Gastrocnemius medialis (tissue), 4 donors: Measurements from ENCODE around the gene COA1. TPM values are rescaled to one million over a fixed set of nuclear protein-coding genes. Genes with fewer than 3 reads are reported as not detected.
"Not testable (repeated sequence)": the region's sequence is repeated elsewhere in the genome, so short reads cannot be mapped to it uniquely, and the experiment has no call there.

ENCODE experiments used
- ATAC-seq, 2 donors: fragments of 150-250 bp; one replicate each; pipeline ENCODE4 v1.9.1; 2016
- DNase-seq, 2 donors: peaks; one replicate each; pipeline ENCODE4 v3.0.0-alpha.2; 2019
- H3K27ac ChIP-seq, 4 donors: fragments of 200-600 bp; sonication (generic); 1 replicate in 1 of 4; 2 replicates in 3 of 4; pipeline ENCODE4 v1.5.1; 2016 to 2018; ENCODE audit warnings: mild to moderate bottlenecking in 2 of 4, moderate library complexity in 1 of 4
- H3K27me3 ChIP-seq, 3 donors: fragments of 200-600 bp; sonication (generic) in 2 of 3; 1 replicate in 1 of 3; 2 replicates in 2 of 3; pipeline versions ENCODE4 v1.5.1 to v1.6.0; 2016 to 2019; ENCODE audit warnings: mild to moderate bottlenecking in 1 of 3, moderate library complexity in 1 of 3
- H3K36me3 ChIP-seq, 2 donors: fragments of 200-600 bp; sonication (generic) in 1 of 2; one replicate each; pipeline ENCODE4 v1.5.1; 2017 to 2018
- H3K4me1 ChIP-seq, 2 donors: fragments of 200-600 bp; sonication (generic) in 1 of 2; one replicate each; pipeline ENCODE4 v1.5.1; 2016 to 2017; ENCODE audit warnings: mild to moderate bottlenecking in 2 of 2
- H3K4me3 ChIP-seq, 4 donors: fragments of 200-600 bp; sonication (generic) in 3 of 4; 1 replicate in 1 of 4; 2 replicates in 3 of 4; pipeline ENCODE4 v1.5.1; 2016 to 2019; ENCODE audit warnings: mild to moderate bottlenecking in 2 of 4
- H3K9me3 ChIP-seq, 3 donors: fragments of 200-600 bp; sonication (generic) in 2 of 3; 1 replicate in 1 of 3; 2 replicates in 2 of 3; pipeline ENCODE4 v1.5.1; 2016 to 2019
- CTCF ChIP-seq, 5 experiments: fragments of 450-650 bp in 3 of 5; fragments of 200-600 bp in 2 of 5; sonication (generic) in 2 of 5; IDR thresholded peaks in 4 of 5; conservative IDR thresholded peaks in 1 of 5; 1 replicate in 4 of 5; 2 replicates in 1 of 5; pipeline ENCODE4 v1.5.1; 2016 to 2019; ENCODE audit warnings: antibody characterized with exemption in 5 of 5, mild to moderate bottlenecking in 3 of 5, moderate library complexity in 3 of 5
- POLR2A ChIP-seq, 2 donors: fragments of 450-650 bp; IDR thresholded peaks; one replicate each; pipeline ENCODE4 v1.6.1; 2017; ENCODE audit warnings: antibody characterized with exemption in 2 of 2, mild to moderate bottlenecking in 2 of 2, moderate library complexity in 2 of 2
- in situ Hi-C, 4 donors: fragments of 200-750 bp; cut with MboI; loops; one replicate each; pipeline versions ENCODE4 v1.15.0 to v1.8.0; 2017; ENCODE audit warnings: low sequenced_read_pairs in 4 of 4
- intact Hi-C: fragments of 100-400 bp; cut with DNase I; formaldehyde crosslinking; loops from one replicate; pipeline ENCODE4 v1.15.1; 2023; ENCODE audit warnings: low total_unique reads
- total RNA-seq, 4 donors: library from RNA; depleted of rRNA; stranded (reverse); fragments of >200 nt; gene quantifications; one replicate each; pipeline versions ENCODE4 v1.1.0 to v1.2.3, GENCODE V29; 2016

COA1 gene
- total RNA-seq, 4 donors from 2014 or later: 34.9 to 55.2 (median 49.3) TPM

GRCh38 chr7:43679210-43680068 lies 49.9 kb downstream of the COA1 start:
- Histone ChIP-seq H3K27ac (peak overlapping the region; percentile 5 to 62 (median 35)), H3K9me3 (no peaks in the 10 kb centered on the region), H3K27me3 (no peaks in the 10 kb centered on the region), H3K4me1 (peaks cover 15 to 27% of the 10 kb centered on the region in 2 donors), H3K36me3 (no peaks in the 10 kb centered on the region), H3K4me3 (no peak overlapping the region)
- intact Hi-C loops: no loop called here
- ATAC-seq (no peak), DNase-seq (no peak)
- in situ Hi-C loops: no loop called here
- TF ChIP-seq POLR2A (IDR thresholded peaks at IDR 0.05) (no peak), CTCF (IDR thresholded peaks at IDR 0.05 in 4 of 5, conservative IDR thresholded peaks at IDR 0.05 in 1 of 5) (no peak)

GRCh38 chr7:43678315-43678714 lies 51.0 kb downstream of the COA1 start:
- H3K4me1 ChIP-seq: peaks cover 15 to 25% of the 10 kb centered on the region in 2 donors

GRCh38 chr7:43677864-43678263 lies 51.5 kb downstream of the COA1 start:
- Histone ChIP-seq H3K9me3 (no peaks in the 10 kb centered on the region), H3K36me3 (no peaks in the 10 kb centered on the region), H3K27ac (no peak overlapping the region), H3K27me3 (no peaks in the 10 kb centered on the region), H3K4me1 (peaks cover 15 to 21% of the 10 kb centered on the region in 2 donors), H3K4me3 (no peak overlapping the region)
- intact Hi-C loops: no loop called here
- in situ Hi-C loops: no loop called here
- no peak for ATAC-seq
- no peak for DNase-seq
- TF ChIP-seq POLR2A (IDR thresholded peaks at IDR 0.05) (no peak), CTCF (IDR thresholded peaks at IDR 0.05 in 4 of 5, conservative IDR thresholded peaks at IDR 0.05 in 1 of 5) (no peak)

More at GRCh38 chr7:43678315-43678714, 51.0 kb downstream of the COA1 start:
- no peaks in the 10 kb centered on the region for H3K27me3 ChIP-seq
- DNase-seq: no peak
- intact Hi-C loops (no loop called here), in situ Hi-C loops (no loop called here)
- no peak for TF ChIP-seq CTCF (IDR thresholded peaks at IDR 0.05 in 4 of 5, conservative IDR thresholded peaks at IDR 0.05 in 1 of 5)
- no peak for TF ChIP-seq POLR2A (IDR thresholded peaks at IDR 0.05)
- no peaks in the 10 kb centered on the region for H3K36me3 ChIP-seq
- no peaks in the 10 kb centered on the region for H3K9me3 ChIP-seq
- H3K4me3 ChIP-seq: no peak overlapping the region
- ATAC-seq: no peak
- no peak overlapping the region for H3K27ac ChIP-seq

- peak; percentile 33 to 39 for ATAC-seq
- Histone ChIP-seq H3K36me3 (no peaks in the 10 kb centered on the region), H3K27me3 (no peaks in the 10 kb centered on the region), H3K4me1 (peaks cover 16 to 21% of the 10 kb centered on the region in 2 donors), H3K4me3 (no peak overlapping the region), H3K27ac (peak overlapping the region in 3 of 4 donors; percentile 5 to 46 (median 26)), H3K9me3 (no peaks in the 10 kb centered on the region)
- no peak for DNase-seq
- intact Hi-C loops (no loop called here), in situ Hi-C loops (no loop called here)
- TF ChIP-seq CTCF (IDR thresholded peaks at IDR 0.05 in 4 of 5, conservative IDR thresholded peaks at IDR 0.05 in 1 of 5): no peak
- no peak for TF ChIP-seq POLR2A (IDR thresholded peaks at IDR 0.05)
These were observed 54.5 kb downstream of the COA1 start for GRCh38 chr7:43674559-43675436.

- Histone ChIP-seq H3K27ac (peak overlapping the region in 1 of 4 donors; percentile 46), H3K4me1 (peaks cover 11 to 14% of the 10 kb centered on the region in 2 donors)
- in situ Hi-C loops, intact Hi-C loops, DNase-seq, H3K9me3 ChIP-seq, H3K36me3 ChIP-seq, ATAC-seq, H3K4me3 ChIP-seq, H3K27me3 ChIP-seq: not testable (repeated sequence)
These were observed 55.9 kb downstream of the COA1 start for GRCh38 chr7:43673243-43673976.
